ENCODE measurements around the gene PPP1R14D. TPM values are rescaled to one million over a fixed set of nuclear protein-coding genes. Genes with fewer than 3 reads are reported as not detected.
A peak's percentile ranks its signal among the peaks of the same experiment; 100 is the strongest.

Gene PPP1R14D
- total and polyA plus RNA-seq, 12 donors, result not detected

- Histone ChIP-seq H3K27me3 (no peaks in the 10 kb centered on the region), H3K9me3 (no peaks in the 10 kb centered on the region), H3K27ac (peak overlapping the region in 1 of 10 donors; percentile 31), H3K36me3 (peaks cover 0 to 51% (median 8%) of the 10 kb centered on the region in 9 donors), H3K4me1 (peaks cover 0 to 50% (median 31%) of the 10 kb centered on the region in 9 donors), H3K4me3 (no peak overlapping the region)
- intact Hi-C loops (cut with DNase I), result no loop called here
- no peak for ATAC-seq
- WGBS, 2 donors, result 91 to 92% methylated on average over 29 of the region's 29 CpGs
- TF ChIP-seq CTCF (IDR thresholded peaks at IDR 0.05), result no peak
- DNase-seq, result no peak
Observed at GRCh38 chr15:40767838-40768500, 60.5 kb downstream of the PPP1R14D start.

GRCh38 chr15:40766906-40767837 lies 61.3 kb downstream of the PPP1R14D start:
- Histone ChIP-seq H3K4me1 (peaks cover 0 to 56% (median 38%) of the 10 kb centered on the region in 9 donors), H3K36me3 (peaks cover 0 to 43% (median 3%) of the 10 kb centered on the region in 9 donors), H3K4me3 (no peak overlapping the region), H3K27me3 (no peaks in the 10 kb centered on the region), H3K9me3 (no peaks in the 10 kb centered on the region), H3K27ac (no peak overlapping the region)
- intact Hi-C loops (cut with DNase I), result no loop called here
- ATAC-seq (no peak), DNase-seq (no peak)
- no peak for TF ChIP-seq CTCF (IDR thresholded peaks at IDR 0.05)
- WGBS, 2 donors, result 92 to 93% methylated on average over 32 of the region's 32 CpGs

GRCh38 chr15:40766194-40766815 lies 62.2 kb downstream of the PPP1R14D start:
- ATAC-seq, result no peak
- H3K36me3 ChIP-seq, result peaks cover 0 to 34% (median 0%) of the 10 kb centered on the region in 9 donors
- 65 to 76% methylated on average over 7 of the region's 7 CpGs for WGBS, 2 donors
- no peak overlapping the region for H3K27ac ChIP-seq
- TF ChIP-seq CTCF (IDR thresholded peaks at IDR 0.05), result no peak
- H3K4me3 ChIP-seq, result no peak overlapping the region
- intact Hi-C loops (cut with DNase I), result no loop called here
- no peaks in the 10 kb centered on the region for H3K9me3 ChIP-seq
- no peaks in the 10 kb centered on the region for H3K27me3 ChIP-seq
- H3K4me1 ChIP-seq, result peaks cover 0 to 56% (median 38%) of the 10 kb centered on the region in 9 donors
- DNase-seq, result no peak

Other genes with a start within 250 kb of the PPP1R14D start
- gene KNL1, start 234.5 kb downstream of the PPP1R14D start, total RNA-seq, result 1 to 10 TPM in 4 of 10 donors, under 1 TPM in 6; 0.21 to 2.6 (median 0.73) TPM
- under 1 TPM; 0.10 to 0.22 TPM for gene KNL1, start 234.5 kb downstream of the PPP1R14D start, polyA plus RNA-seq
- 1 to 10 TPM in 2 of 10 donors, under 1 TPM in 8; 0.30 to 3.6 (median 0.76) TPM for gene RAD51, start 133.5 kb downstream of the PPP1R14D start, total RNA-seq
- under 1 TPM in 1 of 2 donors, not detected in 1; 0.43 TPM for gene RAD51, start 133.5 kb downstream of the PPP1R14D start, polyA plus RNA-seq
- gene RMDN3, start 73.5 kb downstream of the PPP1R14D start, total RNA-seq, result 10 to 100 TPM; 12.2 to 20.9 (median 17.6) TPM
- 10 to 100 TPM; 16.2 to 21.7 TPM for gene RMDN3, start 73.5 kb downstream of the PPP1R14D start, polyA plus RNA-seq
- gene GCHFR, start 64.6 kb downstream of the PPP1R14D start, total RNA-seq, result 1 to 10 TPM; 2.2 to 9.1 (median 3.7) TPM
- 10 to 100 TPM in 1 of 2 donors, 1 to 10 TPM in 1; 5.8 to 10.8 TPM for gene GCHFR, start 64.6 kb downstream of the PPP1R14D start, polyA plus RNA-seq
- gene C15orf62, start 58.7 kb downstream of the PPP1R14D start, total RNA-seq, result under 1 TPM in 3 of 10 donors, not detected in 7; 0.10 to 0.32 (median 0.31) TPM
- gene C15orf62, start 58.7 kb downstream of the PPP1R14D start, polyA plus RNA-seq, result under 1 TPM; 0.12 to 0.15 TPM
- gene ZFYVE19, start 21.6 kb downstream of the PPP1R14D start, total RNA-seq, result 10 to 100 TPM; 14.2 to 29.2 (median 18.2) TPM
- gene ZFYVE19, start 21.6 kb downstream of the PPP1R14D start, polyA plus RNA-seq, result 10 to 100 TPM; 11.9 to 18.1 TPM
- gene DNAJC17, start 21.2 kb downstream of the PPP1R14D start, total RNA-seq, result 10 to 100 TPM in 9 of 10 donors, 1 to 10 TPM in 1; 9.9 to 17.7 (median 14.7) TPM
- gene DNAJC17, start 21.2 kb downstream of the PPP1R14D start, polyA plus RNA-seq, result 10 to 100 TPM; 34.5 to 62.1 TPM
- gene SPINT1, start 15.3 kb upstream of the PPP1R14D start, total RNA-seq, result 1 to 10 TPM in 2 of 10 donors, under 1 TPM in 7, not detected in 1; 0.17 to 1.9 (median 0.47) TPM
- under 1 TPM; 0.22 to 0.43 TPM for gene SPINT1, start 15.3 kb upstream of the PPP1R14D start, polyA plus RNA-seq
- gene RHOV, start 45.5 kb upstream of the PPP1R14D start, total RNA-seq, result not detected
- under 1 TPM in 1 of 2 donors, not detected in 1; 0.03 TPM for gene RHOV, start 45.5 kb upstream of the PPP1R14D start, polyA plus RNA-seq
- gene VPS18, start 65.7 kb upstream of the PPP1R14D start, total RNA-seq, result 10 to 100 TPM; 16.0 to 25.0 (median 21.5) TPM
- gene VPS18, start 65.7 kb upstream of the PPP1R14D start, polyA plus RNA-seq, result 10 to 100 TPM; 10.5 to 12.2 TPM
- gene DLL4, start 100.6 kb upstream of the PPP1R14D start, total RNA-seq, result 10 to 100 TPM in 8 of 10 donors, 1 to 10 TPM in 2; 6.5 to 24.8 (median 16.6) TPM
- 10 to 100 TPM in 1 of 2 donors, 1 to 10 TPM in 1; 8.7 to 10.2 TPM for gene DLL4, start 100.6 kb upstream of the PPP1R14D start, polyA plus RNA-seq
- gene CHAC1, start 124.8 kb upstream of the PPP1R14D start, total RNA-seq, result 1 to 10 TPM in 7 of 10 donors, under 1 TPM in 3; 0.31 to 4.8 (median 1.7) TPM
- 1 to 10 TPM; 1.7 to 7.6 TPM for gene CHAC1, start 124.8 kb upstream of the PPP1R14D start, polyA plus RNA-seq

Data from heart right ventricle (tissue), 16 donors.